ENCODE data around the gene METTL9. TPM values are rescaled to one million over a fixed set of nuclear protein-coding genes. Genes with fewer than 3 reads are reported as not detected.
"Not testable (repeated sequence)": the region's sequence is repeated elsewhere in the genome, so short reads cannot be mapped to it uniquely, and the experiment has no call there.

METTL9 gene
- polyA plus RNA-seq, 5 donors = 140 to 201 (median 168) TPM

- DNase-seq = no peak
These were observed 9.4 kb downstream of the METTL9 start for GRCh38 chr16:21608639-21609328.

DNA sequence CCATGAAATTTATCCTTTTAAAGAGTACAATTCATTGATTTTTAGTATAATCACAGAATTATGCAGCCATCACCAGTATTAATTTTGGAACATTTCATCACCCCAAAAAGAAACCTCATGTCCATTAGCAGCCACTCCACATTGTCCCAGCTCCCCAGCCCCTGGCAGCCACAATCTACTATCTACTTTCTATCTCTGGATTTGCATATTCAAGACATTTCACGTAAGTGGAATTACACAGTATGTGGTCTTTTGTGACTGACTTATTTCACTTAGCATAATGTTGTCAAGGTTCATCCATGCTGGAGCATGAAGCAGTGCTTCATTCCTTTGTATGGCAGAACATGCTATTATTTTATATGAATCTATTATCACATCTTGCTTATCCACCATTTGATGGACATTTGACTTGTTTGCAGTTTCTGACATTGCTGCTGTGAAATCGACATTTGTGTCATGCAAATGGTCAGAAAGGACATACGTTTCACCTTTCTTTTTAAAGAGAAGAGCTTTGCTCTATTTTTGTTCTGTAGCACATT, 10.7 kb downstream of the METTL9 start:
- DNase-seq = no peak

DNA sequence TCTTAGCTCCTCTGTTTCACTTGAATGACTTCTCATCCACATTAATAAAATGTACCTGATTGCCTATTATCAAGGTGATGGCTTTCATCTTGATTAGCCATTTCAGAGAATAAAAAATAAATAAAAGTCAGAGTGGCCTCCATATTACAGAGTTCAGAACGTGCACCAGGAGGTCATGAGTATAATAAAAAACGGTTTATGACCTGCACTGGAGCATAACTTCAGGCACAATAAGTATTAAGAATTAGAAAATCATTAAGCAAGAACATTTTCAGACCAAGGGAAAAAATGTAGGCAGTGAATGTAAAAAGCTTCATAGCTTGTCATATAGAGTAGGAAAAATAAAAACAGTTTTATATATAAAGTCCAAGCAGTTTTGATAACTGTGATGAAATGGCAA, 11.4 kb downstream of the METTL9 start:
- no peak for DNase-seq

DNA sequence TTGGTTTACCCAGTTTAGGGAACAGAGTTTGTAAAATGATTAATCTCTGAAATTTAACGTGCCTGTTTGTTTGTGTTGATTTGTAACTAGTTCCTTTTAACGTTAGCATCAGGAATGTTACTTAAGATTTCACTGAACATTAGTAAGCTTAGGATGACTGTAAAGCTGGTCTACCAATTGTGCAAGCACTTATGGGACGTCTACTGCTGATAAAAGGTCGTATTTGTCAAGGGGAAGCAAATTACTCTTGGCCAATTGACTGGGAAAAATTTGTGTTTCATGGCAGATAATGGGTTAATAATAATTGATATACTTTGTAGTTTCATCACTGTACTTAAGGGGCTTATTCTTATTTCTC, 11.8 kb downstream of the METTL9 start:
- DNase-seq = no peak

DNA sequence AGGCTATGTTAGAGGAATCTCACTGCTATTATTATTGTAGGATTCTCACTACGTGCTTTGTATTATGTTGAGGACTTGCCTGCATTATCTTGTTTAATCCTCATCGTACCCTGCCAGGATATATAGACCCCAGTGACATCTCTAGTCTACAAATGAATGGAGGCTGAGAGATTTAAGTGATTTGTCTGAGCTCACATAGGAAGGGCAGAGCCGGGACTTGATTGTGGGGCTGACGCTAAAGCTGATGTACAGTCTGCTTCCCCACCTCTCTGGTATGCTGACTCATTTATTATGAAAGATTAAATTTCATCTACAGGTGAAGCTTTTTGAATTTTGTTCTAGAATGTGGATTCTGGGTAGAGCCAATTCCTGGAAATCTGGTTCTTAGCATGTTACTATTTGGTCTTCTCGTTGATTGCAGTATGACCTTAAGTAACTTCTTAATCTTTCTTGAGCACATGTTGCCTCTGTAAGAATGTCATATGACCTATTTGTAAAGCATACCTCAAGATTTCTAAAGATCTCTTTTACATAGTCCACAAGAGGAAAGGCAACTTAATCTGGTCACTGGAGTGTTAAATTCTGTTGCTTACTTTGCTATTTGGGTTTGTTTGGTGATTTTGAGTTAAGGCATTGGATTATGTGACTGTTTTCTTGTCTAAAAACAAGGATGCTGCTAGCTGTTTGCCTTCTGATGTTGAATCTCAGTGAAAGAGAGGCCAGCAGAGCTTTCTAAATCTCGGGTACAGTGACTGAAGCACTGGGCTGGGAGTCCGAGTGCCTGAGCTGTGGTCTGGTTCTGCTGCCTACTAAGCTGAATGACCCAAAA, 12.4 kb downstream of the METTL9 start:
- no peak for DNase-seq

GRCh38 chr16:21613361-21613760, 14.0 kb downstream of the METTL9 start:
- DNase-seq = no peak

DNA sequence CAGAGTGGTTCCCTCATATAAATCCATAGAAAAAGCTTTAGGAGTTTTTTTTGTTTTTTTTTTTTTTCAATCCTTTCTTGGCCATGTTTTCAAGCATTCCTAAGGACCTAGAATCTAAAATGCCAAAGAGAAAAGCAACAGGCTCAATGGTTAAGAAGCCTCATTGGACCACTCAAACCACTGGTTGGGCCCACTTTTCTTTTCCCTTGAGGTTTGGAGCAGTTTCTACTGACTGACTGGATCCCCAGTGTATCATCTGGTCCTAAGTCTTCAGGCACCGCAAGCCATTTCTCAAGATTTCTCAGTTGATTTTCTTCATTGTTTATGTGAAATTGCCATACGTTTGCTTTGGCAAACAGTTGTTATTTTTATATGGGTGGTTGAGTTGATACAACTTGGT, 14.4 kb downstream of the METTL9 start:
- no peak for DNase-seq

- DNase-seq = no peak
These were observed 15.5 kb downstream of the METTL9 start for GRCh38 chr16:21614896-21615295.

- DNase-seq = no peak
These were observed 18.2 kb downstream of the METTL9 start for GRCh38 chr16:21617607-21618006.

DNA sequence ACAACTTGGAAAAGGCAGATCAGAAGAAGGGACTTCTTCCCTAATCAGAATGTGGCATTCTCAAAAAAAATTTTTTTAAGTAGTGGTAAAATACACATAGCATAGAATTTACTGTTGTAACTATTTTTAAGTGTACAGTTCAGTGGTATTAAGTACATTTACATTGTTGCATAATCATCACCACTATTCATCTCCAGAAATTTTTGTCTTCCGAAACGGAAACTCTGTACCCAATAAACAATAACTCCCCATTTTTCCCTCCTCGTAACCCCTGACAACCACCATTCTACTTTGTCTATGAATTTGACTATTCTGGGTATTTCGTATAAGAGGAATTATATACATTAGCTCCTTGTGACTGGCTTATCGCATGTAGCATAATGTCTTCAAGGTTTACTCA, 18.9 kb downstream of the METTL9 start:
- DNase-seq = no peak

GRCh38 chr16:21619765-21620425, 20.5 kb downstream of the METTL9 start:
- no peak for DNase-seq

- DNase-seq = no peak
These were observed 21.2 kb downstream of the METTL9 start for GRCh38 chr16:21620592-21620991.

GRCh38 chr16:21622545-21622944, 23.2 kb downstream of the METTL9 start:
- no peak for DNase-seq

DNA sequence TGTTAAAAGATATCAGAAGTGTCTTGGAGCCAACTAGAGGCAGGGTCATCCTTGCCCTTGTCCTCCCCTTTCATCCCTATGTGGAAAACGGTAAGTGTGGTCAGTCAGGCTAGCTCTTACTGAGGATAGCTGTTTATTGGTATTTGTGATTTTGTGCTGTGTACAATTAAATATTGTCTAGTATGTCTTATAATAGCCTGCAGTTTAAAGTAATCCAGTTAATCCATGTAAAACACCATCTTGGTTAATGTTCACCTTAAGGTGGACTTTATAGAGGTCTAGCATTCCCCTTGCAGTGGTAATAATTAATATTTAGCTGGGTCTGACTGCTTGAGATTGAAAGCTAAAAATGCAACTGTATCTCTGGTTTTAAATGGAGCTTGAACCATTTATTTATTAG, 25.6 kb downstream of the METTL9 start:
- DNase-seq = no peak

DNA sequence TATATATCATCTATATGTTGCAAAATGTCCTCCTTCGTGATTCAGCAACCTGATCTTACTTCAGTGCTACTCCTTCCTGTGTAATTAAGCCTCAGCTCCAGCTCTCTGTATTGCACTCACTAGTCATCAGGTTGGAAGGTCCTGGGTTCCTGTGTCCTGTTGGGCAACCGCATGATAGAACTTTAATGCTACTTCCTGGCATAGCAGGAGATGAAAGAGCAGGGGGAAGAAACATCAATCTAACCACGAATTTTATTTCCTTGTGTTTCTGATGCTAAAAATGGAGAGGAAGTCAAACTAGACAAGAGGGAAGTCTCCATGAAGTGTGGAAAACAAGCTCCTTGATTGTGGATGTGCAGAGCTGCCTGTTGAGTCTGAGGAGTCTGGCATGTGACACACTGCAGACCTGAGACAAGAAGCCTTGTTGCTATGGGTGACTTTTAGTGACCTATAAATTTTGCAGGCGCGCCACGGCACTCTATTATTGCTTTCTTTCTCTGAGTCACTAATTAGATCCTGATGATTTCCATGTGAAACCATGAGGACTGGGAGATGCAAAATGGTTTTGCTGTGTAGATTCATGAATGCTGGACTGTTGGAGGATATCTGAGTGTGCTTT, 27.4 kb downstream of the METTL9 start:
- no peak for DNase-seq

DNA sequence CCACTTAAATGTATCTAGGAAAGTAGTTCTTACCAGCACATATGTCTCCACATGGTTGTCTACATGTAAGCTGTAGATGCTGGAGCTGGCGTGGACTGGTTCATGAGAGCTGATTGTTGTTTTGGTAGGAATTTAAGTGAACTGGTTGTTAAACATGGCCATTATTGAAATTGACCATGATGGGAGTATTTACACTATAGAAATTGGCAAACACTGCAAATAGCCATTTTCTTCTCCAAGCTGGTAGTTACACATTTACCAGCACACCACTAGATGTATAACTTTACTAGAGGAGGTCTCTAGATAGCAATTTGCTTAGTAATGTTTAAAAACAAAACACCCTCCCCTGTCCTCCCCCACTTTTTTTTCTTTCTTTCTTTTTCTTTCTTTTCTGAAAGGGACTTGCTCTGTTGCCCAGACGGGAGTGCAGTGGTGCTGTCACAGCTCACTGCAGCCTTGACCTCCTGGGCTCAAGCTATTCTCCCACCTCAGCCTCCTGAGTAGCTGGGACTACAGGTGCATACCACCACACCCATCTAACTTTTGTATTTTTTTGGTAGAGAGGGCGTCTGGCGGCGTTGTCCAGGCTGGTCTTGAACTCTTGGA, 28.8 kb downstream of the METTL9 start:
- DNase-seq = no peak

DNA sequence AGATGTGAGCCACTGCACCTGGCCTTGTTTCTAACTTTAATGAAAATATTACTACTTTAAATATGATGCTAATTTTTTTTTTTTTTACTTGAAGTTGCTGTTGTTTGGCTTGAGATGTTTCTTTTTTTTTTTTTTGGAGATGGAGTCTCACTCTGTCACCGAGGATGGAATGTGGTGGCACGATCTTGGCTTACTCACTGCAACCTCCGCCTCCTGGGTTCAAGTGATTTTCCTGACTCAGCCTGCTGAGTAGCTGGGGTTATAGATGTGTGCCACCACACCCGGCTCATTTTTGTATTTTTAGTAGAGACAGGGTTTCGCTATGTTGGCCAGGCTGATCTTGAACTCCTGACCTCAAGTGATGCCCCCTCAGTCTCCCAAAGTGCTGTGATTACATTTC, 29.4 kb downstream of the METTL9 start:
- no peak for DNase-seq

GRCh38 chr16:21629616-21630539, 30.5 kb downstream of the METTL9 start:
- not testable (repeated sequence) for DNase-seq

- not testable (repeated sequence) for DNase-seq
These were observed 31.5 kb downstream of the METTL9 start for GRCh38 chr16:21630866-21631265.

- not testable (repeated sequence) for DNase-seq
These were observed 32.0 kb downstream of the METTL9 start for GRCh38 chr16:21631376-21631775.
